GM18867 (cell line): Measurements from ENCODE around the gene LYL1.
A peak's percentile ranks its signal among the peaks of the same experiment; 100 is the strongest.
"Not testable (repeated sequence)": the region's sequence is repeated elsewhere in the genome, so short reads cannot be mapped to it uniquely, and the experiment has no call there.

ENCODE experiments used
- ATAC-seq: cut with Tn5 transposase; IDR thresholded peaks from one replicate; pipeline ENCODE4 v1.9.1; 2021; ENCODE audit warnings: mild to moderate bottlenecking, moderate library complexity; ENCODE audit not compliant: unreplicated experiment

Gene LYL1

DNA sequence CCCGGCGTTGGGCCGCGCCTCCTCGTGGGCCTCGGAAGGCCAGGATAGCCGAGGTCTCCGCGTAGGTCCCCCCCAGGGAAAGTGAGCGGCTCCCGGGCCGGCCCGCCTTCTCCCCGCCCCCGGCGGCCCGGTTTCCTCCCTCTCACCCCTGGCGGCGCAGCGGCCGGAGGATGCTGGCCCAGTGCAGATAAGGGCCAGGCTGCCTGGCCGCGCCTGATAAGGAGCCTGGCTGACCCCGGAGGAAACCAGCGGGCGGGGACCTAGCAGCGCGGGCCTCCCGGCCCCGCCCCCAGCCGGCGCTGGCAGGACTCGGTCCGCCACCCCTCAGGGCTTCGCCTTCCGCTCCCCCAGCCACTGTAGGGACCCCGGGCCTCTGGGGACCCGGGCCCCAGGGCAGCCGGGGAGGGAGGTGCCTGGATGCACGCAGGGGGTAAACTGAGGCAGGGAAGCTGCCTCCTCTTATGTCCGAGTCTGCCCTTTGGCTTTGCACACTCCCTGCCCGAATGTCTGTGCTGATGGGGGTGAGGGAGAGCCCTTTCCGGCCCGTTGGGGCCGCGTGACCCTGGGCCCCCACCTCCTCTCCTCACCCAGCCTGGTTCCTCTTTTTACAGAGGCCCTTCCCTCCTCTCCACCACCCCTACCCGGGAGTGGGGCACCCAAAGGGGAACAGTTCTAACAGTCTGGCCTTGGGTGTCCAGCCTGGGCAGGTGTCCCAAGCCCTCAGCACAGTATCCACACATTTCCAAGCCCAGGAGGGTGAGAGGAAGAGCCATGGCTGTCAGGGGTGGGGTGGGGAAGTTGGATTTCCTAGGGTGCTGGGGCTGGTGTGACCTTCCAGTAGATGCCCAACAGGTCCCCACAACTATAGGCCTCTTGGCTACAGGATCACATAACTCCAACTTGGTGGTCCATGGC, at the start of gene LYL1:
LYL1 (minus strand) TSS at position 193 of the 915 bp plus-strand sequence. CDS start 1,687 bp downstream, outside the sequence.
- peak; percentile 45 for ATAC-seq

DNA sequence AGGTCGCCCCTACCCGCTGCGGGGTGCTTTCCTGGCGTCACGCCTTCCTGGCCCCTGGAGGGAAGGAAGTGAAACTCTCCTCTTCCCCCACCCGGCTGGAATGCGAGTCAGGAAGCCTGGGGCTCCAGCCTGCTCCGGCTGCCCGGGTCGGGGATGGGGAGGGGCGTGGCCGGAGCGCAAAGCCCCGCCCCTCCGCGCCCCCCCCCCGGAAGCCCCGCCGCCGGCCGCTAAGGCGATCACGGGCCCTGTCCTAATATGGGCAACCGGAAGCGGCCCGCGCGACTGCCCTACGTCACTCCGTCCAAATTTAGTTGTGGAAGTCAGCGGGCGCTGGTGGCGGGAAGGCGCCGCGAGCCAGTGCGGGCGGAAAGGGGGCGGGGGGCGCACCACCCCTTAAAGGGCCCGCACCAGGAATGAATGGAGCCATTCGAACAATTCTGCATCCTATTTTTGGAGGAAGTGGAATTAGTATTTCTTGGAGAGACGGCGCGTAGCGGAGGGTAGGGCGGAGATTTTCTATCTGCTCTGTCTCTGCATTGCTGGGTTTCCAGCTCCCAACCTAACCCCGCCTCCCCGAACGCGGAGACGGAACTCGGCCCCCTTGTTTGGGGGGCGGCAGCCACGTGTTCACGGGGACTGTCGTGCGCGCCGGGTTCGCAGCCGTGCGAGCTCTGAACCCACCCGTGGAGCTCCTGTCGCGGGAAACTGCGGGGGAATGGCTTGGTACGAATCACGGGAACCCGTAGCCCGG, 49.1 kb upstream of the LYL1 start:
- ATAC-seq: peak; percentile 44

DNA sequence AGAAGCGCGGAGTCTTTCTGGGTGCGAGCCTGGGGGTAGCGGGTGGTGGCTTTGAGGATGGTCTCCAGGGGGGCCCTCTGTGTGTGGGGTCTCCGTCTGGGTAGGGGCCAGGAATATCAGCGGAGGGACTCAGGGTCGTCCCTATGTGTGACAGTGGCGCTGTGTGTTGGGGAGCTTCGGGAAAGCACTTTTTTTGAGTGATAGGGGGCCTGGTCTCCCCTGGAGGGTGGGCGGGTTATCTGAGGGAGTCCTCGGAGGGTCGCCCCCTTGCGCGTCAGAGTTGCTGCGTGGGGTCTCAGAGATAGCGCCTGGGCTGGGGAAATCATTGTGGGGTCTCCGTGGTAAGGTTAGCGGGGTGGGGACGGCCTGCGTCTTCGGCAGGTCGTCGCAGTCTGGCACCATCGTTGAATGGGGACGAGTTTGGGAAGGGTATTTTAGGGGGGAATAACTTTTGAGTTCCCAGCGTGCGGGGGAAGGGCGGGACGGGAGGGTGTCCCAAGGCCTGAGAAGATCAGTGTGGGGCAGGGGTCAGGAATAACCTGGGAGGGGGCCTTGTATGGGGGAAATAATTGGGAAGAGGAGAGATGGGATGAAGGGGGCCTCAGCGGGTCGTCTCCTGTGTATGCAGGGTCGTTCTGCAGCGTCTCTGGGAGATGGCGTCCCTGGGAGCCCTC, 48.4 kb upstream of the LYL1 start:
- ATAC-seq: peak; percentile 1

DNA sequence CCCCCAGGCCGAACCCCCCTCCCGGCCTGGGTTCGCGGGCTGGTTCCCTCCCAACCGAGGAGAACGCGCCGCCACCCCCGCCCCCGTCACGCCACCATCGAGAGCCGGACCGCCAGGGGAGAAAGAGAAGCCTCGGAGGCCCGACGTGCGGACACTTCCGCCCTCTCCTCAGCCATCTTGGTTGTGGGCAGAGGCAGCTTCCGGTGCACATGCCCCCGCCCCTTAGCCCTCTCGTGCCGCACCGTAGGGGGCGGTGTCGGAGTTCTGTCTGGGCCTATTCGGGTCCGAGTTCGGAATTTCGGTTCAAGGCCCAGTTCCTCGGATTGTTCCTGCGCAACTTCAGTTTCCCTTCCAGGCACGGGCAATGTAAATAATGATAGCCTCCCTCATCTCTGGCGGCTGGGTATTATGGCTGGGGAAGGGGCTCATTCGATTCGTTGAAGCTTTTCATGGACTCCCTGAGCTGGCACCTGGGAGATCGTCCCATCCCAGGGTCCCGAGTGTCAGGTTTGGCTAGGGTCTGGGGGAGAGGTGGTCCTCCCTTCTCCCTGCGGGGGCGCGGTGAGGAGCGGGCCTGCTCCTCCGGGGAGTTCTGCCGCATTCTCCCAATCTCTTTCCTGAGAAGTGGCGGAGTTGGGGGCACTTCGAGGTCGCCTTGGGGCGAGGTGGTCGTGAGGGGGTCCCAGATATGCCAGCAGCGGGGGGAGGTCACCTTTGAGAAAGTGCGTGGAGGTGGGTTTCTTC, 47.7 kb upstream of the LYL1 start, which contains the start of the genes IER2 and STX10:
IER2 (plus strand) TSS at position 225 of the 744 bp plus-strand sequence. CDS start 2,776 bp downstream, outside the sequence.
STX10 (minus strand) TSS at position 189 of the 744 bp plus-strand sequence. CDS start 202 bp downstream, outside the sequence.
- ATAC-seq: peak; percentile 49

DNA sequence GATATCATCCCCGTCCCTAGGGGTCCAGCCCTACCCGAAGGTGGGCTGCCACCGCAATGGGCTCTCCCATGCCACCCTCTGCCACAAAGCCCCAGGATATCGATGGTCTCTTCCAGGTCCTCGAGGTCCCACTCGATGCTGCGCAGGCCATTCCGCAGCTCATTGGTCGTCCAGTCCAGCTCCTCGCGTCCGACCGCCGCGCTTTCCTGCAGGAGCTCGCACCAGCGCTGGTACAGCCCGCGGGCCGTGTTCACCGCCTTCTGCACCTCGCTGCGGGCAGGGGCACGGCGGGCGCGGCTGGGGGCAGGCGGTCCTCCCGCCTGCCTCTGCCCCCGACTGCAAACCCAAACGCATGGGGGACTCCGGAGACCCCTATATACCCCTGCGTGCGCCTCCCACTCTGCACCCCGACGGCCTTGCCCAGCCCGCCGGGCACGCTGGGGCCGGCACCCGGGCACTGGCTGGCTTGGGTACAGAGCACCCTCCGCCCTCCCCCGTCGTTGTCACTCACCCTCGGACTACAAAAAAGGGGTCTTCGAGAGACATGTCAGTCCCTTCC, 47.0 kb upstream of the LYL1 start:
- peak; percentile 4 for ATAC-seq

DNA sequence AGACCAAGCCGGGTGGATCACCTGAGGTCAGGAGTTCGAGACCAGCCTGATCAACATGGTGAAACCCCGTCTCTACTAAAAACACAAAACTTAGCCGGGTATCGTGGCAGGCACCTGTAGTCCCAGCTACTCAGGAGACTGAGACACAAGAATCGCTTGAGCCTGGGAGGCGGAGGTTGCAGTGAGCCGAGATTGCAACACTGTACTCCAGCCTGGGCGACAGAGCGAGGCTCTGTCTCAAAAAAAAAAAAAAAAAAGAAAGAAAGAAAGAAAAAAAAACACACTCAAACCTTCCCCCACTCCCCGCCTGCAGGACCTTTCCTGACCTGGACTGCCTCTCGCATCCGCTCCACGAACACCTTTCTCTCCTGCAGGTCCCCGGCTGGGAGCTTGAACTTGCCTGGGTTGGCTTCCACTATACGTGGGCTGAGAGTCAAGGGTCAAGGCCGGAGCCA, 46.5 kb upstream of the LYL1 start:
- not testable (repeated sequence) for ATAC-seq

DNA sequence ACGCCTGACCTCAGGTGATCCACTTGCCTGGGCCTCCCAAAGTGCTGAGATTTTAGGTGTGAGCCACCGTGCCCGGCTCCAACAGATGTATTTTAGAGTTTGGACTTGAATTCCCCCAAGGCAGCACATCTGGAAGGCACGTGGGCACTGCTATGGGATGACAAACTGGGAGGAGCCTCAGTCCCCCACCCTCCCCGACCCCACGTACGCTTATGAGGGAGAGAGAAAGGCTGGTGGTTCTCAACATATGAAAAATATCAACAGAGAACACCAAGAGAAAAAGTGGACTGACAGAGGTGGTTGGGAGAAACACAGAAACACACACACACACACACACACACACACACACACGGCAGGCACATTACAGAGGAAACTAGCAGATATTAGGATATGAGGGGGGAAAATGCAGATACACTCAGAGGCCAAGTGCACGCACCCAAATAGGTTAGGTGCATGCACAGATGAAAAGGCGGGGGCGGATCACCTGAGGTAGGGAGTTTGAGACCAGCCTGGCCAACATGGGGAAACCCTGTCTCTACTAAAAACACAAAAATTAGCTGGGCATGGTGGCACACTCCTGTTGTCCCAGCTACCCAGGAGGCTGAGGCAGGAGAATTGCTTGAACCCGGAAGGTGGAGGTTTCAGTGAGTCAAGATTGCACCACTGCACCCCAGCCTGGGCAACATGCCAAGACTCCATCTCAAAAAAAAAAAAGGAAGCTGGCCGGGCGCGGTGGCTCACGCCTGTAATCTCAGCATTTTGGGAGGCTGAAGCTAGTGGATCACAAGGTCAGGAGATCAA, 44.3 kb upstream of the LYL1 start:
- no peak for ATAC-seq

DNA sequence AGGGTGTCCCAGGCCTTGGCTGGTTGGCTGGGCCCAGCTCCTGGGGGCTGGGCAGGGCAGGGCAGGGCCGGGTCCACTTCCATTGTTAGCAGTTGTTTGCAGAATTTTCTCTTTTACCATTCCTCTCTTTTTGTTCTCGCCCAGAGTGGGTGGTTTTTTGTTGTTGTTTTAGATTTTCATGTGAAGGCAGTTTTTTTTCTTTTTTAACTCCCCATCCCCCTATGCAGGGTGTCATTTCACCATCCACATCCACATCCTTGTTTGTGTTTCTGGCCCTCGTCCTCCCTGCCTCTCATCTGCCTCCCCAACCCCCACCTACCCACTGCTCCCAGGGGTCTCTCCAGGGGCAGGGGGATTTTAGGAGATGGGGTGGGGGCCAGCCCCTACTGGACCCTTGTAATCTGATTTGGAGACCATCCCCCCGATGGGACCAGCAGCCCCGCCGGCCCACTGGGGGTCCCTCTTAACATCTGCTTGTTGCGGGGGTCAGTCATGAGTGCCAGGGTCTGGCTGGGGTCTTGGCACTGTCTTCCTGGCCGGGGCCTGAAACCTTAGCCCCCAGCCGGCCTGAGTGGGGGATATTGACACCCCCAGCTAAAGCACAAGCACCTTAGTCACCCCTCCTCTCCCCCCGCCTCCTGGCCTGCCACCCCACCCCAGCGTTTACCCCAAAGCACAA, 37.1 kb upstream of the LYL1 start:
- no peak for ATAC-seq

DNA sequence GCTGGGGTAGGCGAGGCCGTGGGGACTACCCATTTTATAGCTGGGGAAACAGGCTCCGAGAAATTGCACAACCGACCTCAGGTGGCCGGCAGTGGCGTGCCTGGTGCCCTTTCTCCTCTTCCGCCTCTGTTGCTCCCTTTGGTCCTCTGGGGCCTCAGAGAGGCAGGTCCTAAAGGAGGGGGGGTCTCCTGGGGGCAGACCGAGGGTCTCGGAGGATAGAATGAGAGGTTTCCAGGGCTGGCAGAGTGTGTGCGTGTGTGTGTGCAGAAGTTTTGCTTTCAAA, 36.2 kb upstream of the LYL1 start:
- ATAC-seq: no peak

DNA sequence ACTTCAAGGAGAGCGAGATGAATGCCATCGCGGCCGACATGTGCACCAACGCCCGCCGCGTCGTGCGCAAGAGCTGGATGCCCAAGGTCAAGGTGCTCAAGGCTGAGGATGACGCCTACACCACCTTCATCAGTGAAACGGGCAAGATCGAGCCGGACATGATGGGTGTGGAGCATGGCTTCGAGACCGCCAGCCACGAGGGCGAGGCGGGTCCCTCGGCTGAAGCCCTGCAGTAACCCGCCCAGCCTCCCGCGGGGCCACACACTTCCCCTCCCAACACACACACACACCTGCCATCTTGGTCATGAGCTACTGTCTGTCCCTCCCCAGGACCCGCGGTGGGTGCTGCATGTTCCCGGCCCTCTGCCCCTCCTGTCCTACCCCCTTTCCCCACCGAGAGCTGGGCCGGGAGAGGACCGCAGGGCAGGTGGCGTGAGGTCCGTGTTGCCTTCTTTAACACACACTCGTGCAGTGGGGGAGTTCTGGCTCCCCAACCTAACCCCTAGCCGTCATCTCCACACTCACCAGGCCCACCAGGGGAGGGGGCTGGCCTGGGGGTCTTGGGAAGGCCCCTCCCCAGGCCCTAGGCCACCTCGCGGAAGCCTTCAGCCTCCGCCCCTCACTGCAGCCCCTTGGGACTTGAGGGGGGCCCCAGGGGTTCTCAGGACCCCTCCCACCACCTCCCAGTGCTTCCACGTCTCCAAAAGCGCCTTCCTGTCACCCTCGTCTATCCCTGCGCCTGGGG, 35.7 kb upstream of the LYL1 start:
- ATAC-seq: no peak

DNA sequence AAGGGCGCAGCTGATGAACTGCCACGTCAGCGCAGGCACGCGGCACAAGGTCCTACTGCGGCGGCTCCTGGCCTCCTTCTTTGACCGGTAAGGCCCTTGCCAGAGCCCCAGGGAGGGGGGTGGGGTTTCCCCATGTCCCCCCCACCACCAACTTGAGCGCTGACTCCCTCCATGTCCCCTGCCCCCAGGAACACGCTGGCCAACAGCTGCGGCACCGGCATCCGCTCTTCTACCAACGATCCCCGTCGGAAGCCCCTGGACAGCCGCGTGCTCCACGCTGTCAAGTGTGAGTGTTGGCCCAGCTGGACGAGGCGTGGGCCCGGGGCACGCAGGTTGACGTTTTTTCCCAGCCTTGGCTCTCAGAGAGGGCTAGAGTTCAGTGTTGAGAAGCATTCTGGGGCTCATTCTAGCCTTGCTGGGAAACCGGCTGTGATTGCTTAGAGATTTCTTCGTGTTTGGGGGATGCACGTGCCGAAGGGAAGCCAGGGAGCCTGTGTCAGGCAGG, 34.7 kb upstream of the LYL1 start:
- ATAC-seq: no peak

DNA sequence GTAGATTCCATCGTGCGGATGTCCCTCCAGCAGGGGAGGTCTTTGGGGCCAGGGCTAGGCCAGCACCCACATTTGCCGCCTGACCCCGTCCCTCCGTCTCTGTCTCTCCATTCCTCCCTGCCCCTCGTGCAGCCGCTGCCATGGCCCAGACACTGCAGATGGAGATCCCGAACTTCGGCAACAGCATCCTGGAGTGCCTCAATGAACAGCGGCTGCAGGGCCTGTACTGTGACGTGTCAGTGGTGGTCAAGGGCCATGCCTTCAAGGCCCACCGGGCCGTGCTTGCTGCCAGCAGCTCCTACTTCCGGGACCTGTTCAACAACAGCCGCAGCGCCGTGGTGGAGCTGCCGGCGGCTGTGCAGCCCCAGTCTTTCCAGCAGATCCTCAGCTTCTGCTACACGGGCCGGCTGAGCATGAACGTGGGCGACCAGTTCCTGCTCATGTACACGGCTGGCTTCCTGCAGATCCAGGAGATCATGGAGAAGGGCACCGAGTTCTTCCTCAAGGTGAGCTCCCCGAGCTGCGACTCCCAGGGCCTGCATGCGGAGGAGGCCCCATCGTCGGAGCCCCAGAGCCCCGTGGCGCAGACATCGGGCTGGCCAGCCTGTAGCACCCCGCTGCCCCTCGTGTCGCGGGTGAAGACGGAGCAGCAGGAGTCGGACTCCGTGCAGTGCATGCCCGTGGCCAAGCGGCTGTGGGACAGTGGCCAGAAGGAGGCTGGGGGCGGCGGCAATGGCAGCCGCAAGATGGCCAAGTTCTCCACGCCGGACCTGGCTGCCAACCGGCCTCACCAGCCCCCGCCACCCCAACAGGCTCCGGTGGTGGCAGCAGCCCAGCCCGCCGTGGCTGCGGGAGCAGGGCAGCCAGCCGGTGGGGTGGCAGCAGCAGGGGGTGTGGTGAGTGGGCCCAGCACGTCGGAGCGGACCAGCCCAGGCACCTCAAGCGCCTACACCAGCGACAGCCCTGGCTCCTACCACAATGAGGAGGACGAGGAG, 32.7 kb upstream of the LYL1 start:
- ATAC-seq: no peak

DNA sequence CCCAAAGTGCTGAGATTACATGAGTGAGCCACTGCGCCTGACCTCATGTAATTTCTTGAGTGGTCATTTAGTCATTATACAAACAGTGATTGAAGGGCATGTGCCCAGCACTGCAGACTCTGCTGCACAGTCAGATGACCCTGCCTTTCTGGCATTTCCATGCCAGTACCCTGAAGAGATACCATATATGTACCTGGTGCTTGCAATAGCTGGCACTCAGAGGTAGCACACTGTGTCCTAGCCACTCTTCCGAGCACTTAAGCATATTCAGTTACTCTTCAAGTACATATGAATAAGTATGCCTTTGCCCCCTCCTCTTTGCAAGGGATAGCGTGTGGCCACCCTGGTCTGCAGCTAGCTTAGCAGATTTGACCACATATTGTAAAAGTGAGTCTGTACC, 32.0 kb upstream of the LYL1 start:
- ATAC-seq: no peak

DNA sequence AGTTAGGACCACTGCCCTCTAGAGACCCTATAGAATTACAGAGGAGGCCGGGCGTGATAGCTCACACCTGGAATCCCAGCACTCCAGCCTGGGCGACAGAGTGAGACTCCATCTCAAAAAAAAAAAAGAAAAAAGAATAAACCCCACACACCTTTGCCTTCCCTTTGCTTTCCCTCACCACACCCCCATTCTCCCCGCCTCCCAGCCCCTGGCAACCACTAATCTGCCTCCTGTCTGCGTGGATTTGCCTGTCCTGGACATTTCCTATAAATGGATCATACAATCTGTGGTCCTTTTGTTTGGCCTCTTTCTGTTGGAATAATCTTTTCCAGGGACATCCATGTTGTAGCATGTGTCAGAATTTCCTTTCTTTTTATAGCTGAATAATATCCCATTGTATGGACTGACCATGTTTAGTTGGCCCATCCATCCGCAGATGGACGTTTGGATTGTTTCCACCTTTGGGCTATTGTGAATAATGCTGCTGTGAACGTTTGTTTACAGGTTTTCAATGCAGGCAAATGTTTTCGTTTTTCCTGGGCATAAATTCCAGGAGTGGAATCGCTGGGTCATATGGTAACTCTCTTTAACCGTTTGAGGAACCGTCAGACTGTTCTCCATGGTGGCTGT, 30.7 kb upstream of the LYL1 start:
- no peak for ATAC-seq

DNA sequence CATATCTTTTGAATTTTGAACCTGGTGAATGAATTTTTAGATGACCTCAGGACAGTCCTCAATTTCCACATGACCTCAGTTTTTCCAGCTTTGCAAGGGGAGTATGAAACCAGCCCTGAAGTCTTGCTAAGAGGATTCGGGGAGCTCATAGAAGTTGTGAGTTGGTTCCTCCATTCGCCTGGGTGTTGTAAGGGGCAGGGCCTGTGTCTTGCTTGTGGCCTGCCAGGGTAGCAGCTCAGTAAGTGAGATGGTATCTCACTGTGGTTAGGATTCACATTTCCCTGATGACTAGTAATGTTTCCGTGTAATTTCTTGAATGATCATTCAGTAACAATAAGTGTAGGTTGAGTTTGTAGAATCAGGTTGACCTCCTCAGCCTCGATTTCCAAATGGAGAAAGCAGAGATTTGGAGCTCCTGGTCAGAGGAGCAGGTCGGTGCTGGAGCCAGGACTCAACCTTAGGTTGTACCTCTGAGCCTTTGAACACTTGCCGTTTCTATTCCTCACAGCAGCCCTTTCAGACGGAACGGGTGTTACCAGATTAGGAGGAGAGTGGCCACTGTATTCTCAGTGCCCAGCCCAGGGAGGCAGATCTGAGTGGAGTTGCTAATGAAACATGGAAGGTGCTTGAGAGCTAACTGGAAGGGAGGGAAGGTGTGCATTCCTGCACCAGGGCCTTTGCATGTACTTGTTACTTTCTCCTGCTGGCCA, 30.0 kb upstream of the LYL1 start:
- no peak for ATAC-seq
